Activated CD8-positive, alpha-beta memory T cell treated with anti-CD3 and anti-CD28 coated beads for 48 hours (primary cell): ENCODE results near the gene FSTL3.
"Not testable (repeated sequence)": the region's sequence is repeated elsewhere in the genome, so short reads cannot be mapped to it uniquely, and the experiment has no call there.

Source experiments
- DNase-seq, 3 experiments: peaks; one replicate each; pipeline ENCODE4 v3.0.0-alpha.2; 2020; ENCODE audit warnings: low read depth in 2 of 3, low spot score in 2 of 3

The FSTL3 gene

GRCh38 chr19:709196-709964 is 33.2 kb downstream of the FSTL3 start:
- no peak for DNase-seq

GRCh38 chr19:709965-710571 is 33.9 kb downstream of the FSTL3 start:
- DNase-seq, result no peak

GRCh38 chr19:710767-711166 is 34.6 kb downstream of the FSTL3 start:
- DNase-seq, result no peak

- no peak for DNase-seq
Observed at GRCh38 chr19:711254-711653, 35.1 kb downstream of the FSTL3 start.

- no peak for DNase-seq
Observed at GRCh38 chr19:715347-715746, 39.2 kb downstream of the FSTL3 start.

- no peak for DNase-seq
Observed at GRCh38 chr19:718251-718951, 42.2 kb downstream of the FSTL3 start.

GRCh38 chr19:718991-719512 is 42.9 kb downstream of the FSTL3 start:
- DNase-seq, result no peak

GRCh38 chr19:719636-720344 is 43.6 kb downstream of the FSTL3 start:
- no peak for DNase-seq

GRCh38 chr19:720345-721160 is 44.4 kb downstream of the FSTL3 start:
- no peak for DNase-seq

- no peak for DNase-seq
Observed at GRCh38 chr19:722553-723101, 46.4 kb downstream of the FSTL3 start.

- no peak for DNase-seq
Observed at GRCh38 chr19:723247-723646, 47.1 kb downstream of the FSTL3 start.

GRCh38 chr19:723714-724113 is 47.5 kb downstream of the FSTL3 start:
- no peak for DNase-seq

- no peak for DNase-seq
Observed at GRCh38 chr19:725461-726089, 49.4 kb downstream of the FSTL3 start.

GRCh38 chr19:726993-727956 is 51.1 kb downstream of the FSTL3 start:
- no peak for DNase-seq

GRCh38 chr19:728011-728410 is 51.8 kb downstream of the FSTL3 start:
- no peak for DNase-seq

GRCh38 chr19:729564-729963 is 53.4 kb downstream of the FSTL3 start:
- DNase-seq, result not testable (repeated sequence)

- DNase-seq, result no peak
Observed at GRCh38 chr19:729965-730668, 53.9 kb downstream of the FSTL3 start.

GRCh38 chr19:731000-731399 is 54.8 kb downstream of the FSTL3 start:
- no peak for DNase-seq
